Stimulated activated CD8-positive, alpha-beta memory T cell treated with anti-CD3 and anti-CD28 coated beads, Interleukin-12 subunit alpha, Interleukin-12 subunit beta, amount 100 ng/mL, for 1 hour (primary cell): ENCODE measurements around the gene RBSN.

ENCODE experiments used
- DNase-seq: peaks from one replicate; pipeline ENCODE4 v3.0.0-alpha.2; 2020; ENCODE audit warnings: low read depth

The RBSN gene

DNA sequence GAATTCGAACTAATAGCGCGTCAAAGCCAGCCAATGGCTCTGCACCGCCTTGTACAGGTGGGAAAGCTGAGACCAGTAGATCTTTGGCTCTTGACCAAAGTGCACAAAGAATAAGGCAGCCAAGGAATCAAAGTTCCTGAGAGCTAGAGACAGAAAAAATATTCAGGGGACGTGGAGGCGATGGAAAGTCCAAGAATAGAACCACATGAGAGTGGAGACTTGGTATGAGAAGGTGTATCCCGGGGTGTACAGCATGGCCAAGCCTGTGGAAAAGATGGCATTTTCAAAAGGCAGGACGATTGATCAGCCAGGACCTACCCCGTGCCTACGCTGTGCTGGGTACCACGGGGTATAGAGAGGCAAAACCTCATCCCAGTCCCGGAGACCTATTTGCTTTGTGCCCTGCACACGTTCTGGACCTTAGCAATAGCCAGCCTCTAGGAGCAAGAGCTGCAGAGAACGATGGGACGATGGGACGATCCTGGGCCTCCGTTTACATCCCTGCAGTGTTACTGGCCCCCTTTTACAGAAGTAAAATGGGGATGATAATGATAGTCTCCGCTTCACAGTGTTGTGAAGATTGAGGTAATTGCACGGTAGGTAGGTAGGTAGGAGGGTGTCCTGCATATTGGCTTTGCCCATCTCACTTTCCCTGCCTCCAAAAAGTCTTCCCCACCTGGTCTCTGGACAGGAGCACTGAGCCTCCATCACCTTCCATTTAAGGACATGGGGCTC is 583 bp upstream of the RBSN start:
- no peak for DNase-seq

DNA sequence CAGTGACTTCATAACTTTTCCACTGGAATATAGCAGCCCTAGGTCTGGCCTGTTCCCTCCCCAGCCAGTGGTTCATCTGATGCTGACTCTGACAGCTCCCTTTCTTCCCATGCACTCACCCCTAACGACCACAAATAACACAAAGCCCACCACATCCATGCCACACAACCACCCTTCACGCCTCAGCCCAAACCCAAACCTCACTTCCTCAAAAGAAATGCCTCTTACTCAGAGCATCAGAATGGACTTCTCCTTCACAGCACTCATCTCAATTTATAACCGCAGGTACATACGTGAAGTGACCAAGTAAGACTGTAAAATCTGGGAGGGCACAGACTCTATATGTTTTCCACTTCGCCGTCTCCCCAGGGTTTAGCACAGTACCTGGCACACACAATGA is 1.1 kb downstream of the RBSN start:
- DNase-seq, result no peak

DNA sequence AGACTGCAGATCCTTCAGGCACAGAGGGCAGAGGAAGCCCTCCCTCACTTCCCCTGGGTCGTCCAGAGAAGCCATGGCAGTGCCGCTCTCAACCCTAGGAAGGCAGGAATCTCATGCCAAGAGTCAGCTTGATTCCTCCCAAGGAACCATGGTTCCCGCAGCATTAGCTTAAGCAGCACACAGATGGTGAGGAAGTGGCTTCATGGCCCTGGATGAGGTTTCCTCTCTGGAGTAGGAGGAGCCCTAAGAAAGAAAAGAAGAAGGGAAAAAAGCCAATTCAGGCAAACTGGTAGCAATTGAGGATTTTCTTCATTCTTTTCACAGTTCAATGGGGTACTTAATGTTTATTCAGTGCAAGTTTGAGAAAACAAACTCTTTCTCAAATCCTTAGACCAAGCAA is 2.9 kb downstream of the RBSN start:
- no peak for DNase-seq

DNA sequence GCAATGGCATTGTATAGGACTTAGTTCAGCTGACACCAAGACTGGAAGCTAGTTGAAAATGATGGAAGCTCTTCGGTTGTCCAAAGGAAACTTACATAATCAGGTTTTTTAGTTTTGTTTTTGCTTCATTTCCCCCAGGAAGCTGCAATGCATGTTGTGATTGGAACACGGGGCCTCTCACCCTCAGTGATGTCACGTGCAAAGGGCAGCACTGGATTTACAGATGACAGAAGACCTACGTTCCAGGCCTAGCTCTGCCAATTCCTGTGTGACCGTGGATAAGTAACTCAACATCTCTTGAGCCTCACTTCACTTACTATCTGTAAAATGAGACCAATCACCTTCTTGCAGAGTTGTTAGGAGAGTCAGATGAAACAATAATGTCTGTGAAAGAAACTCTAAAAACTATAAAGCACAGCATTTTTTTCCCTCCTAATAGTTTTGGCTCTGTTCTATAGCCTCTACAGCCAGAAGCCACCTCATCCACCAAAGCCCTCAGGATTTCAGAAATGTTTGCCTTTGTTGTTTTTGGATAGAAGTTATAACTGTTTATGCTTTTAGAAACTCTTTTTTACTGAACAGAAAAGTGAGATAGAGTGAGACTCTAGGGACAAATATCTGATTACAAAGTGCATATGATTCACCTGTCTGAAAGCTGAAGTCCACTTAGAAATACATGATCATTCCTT is 4.6 kb downstream of the RBSN start:
- DNase-seq, result no peak

DNA sequence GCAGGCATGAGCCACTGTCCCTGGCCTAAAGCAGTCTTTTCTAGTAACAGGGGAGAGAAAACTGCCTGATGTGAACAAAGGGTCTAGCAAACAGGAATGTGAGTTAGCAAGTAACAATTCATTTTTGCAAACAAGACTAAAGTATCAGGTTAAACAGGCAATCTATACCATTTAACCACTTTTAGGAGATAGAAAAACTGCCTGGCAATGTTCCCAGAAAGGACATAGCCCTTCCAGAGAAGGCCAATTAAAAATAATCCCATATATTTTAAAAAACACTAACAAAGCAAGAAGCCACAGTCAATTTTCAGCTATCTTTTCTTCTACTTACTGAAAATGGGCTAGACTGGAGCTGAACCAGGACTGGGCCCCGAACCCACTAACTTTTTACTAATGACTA is 6.3 kb downstream of the RBSN start:
- DNase-seq, result no peak

DNA sequence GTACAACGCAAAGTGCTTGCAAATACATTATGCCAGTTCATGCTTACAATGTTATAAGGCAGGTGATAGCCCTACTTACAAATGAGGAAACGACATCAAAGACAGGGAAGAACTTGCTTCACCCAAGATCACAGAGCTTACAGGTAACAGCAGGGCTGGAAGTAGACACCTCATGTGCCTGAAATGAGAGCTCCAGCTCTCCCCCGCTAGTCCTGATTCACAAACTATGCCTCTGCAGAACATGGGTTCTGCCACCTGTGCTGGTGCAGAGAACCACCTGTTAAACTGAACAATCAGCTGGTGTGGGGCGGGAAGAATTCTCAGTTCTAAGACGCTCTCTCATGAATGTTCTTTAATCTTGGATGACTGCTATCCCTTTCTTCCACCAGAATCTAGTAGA is 7.4 kb downstream of the RBSN start:
- no peak for DNase-seq

DNA sequence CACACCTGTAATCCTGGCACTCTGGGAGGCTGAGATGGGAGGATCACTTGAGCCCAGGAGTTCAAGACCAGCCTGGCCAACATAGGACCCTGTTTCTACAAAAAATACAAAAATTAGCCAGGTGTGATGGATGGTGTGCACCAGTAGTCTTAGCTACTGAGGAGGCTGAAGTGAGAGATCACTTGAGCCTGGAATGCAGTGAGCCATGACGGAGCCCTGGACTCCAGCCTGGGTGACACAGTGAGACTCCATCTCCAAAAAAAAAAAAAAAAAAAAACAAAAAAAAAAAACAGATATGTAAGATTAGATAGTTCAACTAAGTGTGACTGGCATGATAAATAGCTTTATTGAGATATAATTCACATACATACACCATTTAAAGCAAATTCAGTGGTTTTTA is 9.7 kb downstream of the RBSN start:
- DNase-seq, result no peak

DNA sequence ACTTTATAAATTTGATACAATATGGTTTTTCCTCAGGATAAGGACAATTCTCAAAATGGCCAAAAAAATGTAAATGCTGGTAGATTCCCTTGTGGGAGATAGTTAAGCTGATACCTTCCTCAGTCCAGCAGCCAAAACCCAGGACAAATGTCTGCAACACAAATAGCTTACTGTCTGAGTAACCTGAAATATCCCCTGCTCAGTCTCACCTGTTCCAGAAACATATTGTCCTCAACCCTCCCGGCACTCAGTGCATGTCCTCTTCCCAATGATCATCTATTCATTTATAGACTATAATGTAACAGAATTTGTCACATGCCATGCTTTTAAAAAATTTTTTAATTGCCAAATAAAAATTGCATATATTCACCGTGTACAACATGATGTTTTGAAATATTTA is 12.2 kb downstream of the RBSN start:
- DNase-seq, result no peak

DNA sequence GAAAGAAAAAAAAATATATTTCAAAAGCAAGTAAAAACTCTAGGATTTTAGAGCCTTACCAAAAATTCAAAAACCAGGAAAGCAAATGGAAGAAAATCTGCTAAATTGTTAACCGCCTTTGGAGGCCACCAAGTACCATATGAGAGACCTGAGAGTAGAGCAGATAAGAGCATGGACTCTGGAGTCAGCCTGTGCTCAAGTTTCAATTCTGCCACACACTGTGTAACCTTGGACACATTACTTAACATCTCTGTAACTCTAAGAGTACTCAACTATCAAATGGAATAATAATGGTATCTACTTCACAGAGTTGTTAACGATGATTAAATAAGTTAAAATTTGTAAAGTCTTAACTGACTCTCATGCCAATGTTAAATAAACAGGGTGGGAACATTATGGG is 12.7 kb downstream of the RBSN start:
- DNase-seq, result no peak

DNA sequence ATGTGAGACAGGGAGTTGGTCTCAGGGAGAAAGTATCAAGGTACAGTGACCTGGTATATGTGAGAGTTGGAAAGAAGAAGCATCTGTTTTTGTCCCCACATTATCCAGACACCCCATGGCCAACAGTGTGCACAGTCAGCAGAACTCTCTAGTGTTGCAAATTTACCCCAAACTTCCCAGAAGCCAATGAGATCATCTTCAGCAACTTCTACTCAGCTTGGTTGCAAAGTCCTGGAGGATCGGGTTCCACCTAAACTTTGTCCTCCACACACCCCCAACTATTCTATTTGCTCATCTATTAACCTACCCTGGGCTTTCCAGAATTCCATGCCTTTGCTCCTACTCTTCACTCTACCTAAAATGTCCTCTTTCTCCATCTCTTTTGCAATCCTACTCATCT is 15.7 kb downstream of the RBSN start:
- DNase-seq, result no peak

DNA sequence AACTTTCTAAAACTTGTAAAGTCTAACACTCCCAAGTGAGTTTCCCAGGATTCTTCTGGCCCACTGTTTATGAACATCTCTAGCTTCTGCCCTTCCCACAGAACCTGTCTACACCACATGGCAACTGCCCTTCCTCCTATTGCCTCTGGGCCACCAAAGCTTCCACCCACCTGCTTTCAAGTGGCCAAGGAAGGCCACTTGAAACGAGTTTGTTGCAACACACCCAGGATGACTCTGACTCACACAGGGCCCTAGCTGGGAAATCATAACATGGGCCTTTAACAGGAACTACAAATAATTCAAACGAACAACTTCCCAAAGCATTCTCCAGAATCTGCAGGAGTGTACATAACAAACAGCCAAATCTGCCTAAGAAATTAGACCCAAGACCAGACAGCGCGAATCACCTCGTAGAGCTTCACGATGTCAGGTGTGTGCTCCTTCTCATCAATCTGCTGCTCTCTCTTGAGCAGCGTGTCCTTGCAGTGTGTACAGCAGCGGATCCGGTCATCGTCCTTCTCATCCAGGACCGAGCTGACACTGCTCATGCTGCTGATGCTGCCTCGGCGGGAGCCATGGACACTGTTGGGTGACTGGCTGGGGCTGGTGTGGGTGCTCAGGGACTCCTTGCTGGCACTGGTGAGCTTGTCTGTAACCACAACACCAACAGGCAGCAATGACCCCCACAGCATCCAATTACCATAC is 16.8 kb downstream of the RBSN start:
- no peak for DNase-seq

DNA sequence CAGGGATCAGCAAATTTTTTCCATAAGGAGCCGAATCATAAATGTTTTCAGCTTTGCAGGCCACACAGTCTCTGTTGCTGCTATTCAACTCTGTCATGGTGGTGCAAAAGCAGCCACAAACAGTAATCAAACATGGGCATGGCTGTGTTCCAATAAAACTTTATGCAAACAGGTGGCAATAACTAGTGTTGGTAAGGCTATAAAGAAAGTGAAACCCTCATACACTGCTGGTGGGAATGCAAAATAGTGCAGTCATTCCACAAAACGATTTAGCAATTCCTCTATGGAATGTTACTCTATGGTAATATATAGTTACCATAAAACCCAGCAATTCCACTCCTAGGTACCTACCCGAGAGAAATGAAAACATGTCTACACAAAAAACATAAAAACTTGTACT is 19.9 kb downstream of the RBSN start:
- no peak for DNase-seq

DNA sequence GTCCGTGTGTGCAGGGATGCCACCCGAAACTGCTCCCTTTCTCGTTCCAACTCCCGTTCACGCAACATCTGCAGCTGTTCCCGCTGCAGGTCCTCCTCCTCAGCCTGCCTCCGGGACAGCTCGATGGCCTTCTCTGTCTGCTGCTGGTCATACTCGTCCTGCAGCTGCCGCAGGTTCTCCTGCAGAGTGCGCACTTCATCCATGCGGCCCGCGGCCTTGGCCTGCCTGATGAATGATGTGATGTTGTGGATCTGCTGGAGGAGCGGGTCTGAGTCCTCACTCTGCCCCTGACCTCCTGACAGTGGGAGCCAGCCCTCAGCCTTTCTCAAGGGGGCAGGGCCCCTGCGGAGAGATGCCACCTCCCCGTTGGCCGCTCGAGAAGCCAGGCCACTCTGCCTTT is 24.4 kb downstream of the RBSN start:
- DNase-seq, result no peak

DNA sequence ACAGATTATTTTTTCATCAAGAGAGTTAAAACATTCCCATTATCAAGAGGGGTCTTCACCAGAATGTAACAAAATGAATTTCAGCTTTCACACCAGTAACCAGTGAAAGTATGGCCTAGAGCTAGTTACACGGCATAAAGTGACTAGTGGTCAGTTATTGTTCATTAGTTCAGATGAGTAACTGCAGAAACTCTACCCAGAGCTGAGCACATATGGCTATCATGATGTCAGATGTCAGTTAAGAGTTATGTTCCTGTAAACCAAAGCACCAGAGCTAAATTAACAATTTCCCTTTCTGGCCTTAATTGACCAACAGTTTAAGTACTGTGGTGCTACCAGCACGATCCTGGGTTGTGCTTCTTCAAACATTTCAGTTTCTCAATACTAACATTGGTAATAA is 27.2 kb downstream of the RBSN start:
- no peak for DNase-seq

DNA sequence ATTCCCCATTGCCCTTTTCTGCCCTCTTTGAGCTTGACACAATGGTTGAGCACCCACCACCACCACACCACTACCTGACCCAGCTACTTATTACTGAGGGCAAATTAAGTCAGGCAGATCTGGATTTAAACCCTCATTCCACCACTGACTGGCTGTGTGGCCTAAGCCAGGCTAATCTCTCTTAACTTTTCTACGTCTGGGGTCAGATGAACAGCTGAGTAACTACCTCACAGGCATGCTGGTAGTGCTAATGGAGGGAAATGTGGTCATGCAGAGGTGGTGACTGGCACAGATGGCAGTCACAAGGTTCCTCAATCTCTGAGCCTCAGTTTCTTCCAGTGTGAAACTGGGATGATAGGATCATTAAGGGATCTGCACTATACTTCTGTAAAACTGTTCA is 29.5 kb downstream of the RBSN start:
- no peak for DNase-seq

DNA sequence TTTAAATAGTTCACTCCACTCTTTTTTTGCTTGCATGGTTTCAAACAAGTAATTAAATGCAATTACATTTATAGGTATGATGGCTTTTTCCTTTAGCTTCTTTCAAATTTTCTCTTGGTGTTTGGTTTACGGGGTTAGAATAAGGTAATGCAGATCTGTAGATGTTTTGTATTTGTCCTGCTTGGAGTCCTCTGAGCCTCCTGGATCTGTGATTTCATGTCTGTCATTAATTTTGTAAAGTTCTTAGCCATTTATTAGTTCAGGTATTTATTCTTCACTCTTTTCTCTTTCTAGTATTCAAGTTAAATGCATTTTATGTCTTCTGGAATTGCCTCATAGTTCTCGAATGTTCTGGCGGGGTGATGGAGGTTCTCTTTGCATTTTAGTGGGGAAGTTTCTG is 32.5 kb downstream of the RBSN start:
- DNase-seq, result no peak

DNA sequence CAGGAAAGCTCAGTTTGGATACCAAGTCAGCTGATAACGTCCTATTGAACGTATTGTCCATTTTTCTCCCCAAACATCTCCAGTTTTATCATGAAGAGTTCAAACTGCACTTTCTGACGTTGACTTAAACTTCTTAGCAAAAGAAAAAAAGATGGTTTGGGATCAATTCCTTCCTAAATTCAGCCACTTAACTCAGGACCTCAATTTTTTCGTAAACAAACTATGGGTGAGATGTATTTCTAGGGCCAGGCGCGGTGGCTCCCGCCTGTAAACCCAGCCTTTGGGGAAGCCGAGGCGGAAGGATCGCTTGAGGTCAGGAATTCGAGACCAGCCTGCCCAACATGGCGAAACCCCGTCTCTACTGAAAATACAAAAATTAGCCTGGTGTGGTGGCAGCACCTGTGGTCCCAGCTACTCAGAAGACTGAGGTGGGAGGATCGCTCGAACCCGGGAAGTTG is 33.4 kb downstream of the RBSN start:
- no peak for DNase-seq

DNA sequence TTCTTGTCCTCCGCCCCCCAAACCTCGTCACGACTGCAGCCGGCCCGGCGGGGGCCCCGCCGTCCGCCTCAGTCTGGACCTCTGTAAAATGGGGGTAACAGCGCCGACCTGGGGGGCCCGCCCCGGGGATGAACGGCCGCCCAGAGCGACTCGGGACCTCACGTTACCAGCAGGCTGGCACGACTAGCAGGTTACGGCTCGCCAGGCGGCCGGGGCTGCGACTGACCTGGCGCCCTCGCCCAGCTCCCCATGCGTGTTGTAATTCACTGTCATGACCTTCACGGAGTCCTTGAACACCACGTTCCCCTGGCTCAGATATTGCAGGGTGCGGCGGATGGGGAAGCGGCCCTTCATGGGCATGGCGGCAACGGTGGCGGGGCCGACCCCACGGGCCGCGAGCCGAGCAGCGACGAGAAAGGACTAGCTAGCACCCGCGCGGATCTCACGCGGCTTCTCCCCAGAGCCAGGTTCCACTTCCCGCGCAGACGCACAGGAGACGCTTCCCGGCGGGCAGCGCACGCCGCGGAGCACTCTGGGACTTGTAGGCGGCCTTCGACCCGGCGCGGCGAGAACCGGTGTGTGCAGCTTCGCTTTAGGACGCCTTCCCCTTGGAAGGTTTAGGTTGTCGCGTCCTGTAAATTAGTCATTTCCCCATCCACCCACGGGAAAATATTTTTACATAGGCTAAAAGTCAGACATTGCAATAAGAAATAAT is 34.0 kb downstream of the RBSN start, which contains the start of gene MRPS25:
MRPS25 (minus strand) TSS at position 481 of the 715 bp plus-strand sequence; CDS start at position 360, 121 bp downstream.
- peak; percentile 77 for DNase-seq

DNA sequence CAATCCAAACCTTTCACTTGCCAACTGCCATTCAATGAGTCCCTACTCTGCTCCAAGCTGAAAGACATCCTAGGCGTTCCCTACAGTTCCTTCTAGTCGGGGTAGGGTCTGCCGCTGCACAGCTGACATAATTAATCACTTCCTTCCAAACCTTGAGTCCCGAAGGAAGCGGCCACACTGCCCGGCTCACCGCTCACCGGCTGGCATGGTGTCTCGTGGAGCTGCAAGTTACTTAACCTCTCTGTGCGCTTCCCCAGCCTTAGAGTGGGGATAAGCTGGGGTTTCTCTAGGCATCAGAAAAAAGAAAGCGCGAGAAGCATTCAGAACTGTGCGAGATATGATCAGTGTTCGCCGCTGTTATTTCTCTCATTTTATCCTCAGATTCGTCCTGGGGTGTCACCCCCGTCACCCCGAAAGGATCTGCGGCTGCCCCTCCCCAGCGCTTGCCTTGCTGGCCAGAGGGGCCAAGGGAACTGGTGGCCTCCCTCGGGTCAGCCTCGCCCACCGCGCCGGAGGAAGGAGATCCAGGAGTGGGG is 34.6 kb downstream of the RBSN start:
- no peak for DNase-seq

DNA sequence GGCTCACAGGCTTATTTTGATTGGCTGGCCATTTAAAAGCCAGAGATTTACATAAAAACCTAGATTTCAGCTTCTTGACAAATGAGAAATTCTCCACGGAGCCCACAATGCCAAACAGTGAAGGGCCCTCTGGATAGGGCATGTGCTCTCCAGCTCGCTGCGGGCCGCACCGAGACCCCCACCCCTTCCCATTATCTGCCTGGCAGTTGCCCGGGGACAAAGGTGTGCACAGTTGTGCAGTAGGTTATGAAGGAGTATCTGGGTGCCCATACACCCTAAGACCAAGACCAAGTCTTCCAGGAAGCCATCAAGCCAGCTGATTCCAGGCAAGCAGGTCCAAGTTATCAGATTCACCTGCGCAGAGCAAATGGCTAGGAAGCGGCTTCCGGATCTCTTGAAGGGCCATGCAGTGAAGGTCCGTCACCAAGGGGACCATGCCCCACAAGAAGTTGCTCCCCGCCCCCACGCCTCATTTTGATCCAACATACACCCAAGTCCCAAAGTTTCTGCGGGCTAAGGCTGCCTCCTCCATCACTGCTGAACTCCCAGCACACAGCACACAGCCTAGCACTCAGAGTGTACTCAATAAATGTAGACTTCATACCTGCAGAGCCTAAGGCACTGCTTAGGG is 35.2 kb downstream of the RBSN start:
- no peak for DNase-seq

DNA sequence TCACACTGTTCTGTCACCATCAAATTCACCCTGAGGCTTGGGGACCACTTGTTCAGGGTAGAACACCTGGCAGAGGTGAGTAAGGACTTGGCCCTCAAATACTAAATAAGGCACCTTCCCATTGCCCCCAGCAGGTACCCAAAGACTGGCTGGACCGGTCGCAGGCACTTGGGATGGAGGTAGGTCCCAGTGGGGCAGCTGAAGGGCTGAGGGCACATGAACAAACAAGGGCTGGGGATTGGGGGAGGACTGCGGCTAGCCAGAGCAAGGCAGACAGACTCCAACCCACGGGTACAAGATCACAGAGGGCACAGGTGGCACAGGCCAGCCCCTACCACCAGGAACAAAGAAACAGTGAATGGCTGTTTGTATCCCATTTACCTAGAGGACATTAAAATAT is 35.7 kb downstream of the RBSN start:
- no peak for DNase-seq

DNA sequence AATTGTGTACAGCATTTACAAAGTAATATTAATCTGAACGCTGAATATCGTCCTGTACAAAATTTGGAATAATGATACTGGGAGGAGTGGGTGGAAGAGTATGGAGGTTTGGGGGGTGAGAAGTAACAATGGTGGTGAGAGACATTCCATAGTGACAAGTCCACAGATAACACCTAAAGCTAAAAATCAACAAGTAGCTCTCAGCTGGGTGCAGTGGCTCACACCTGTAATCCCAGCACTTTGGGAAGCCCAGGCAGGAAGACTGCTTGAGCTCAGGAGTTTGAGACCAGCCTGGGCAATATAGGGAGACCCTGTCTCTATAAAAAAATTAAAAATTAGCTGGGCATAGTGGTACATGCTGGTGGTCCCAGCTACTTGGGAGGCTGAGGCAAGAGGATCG is 38.9 kb downstream of the RBSN start:
- no peak for DNase-seq
